Ishikawa (cell line): ENCODE data around the gene TMEM132D.

Experiments
- CEBPB ChIP-seq: IDR thresholded peaks from 2 replicates; pipeline ENCODE4 v1.6.1; 2012
- CREB1 ChIP-seq: IDR thresholded peaks from 2 replicates; pipeline ENCODE4 v1.6.1; 2012; ENCODE audit warnings: low read depth
- EGR1 ChIP-seq: IDR thresholded peaks from 2 replicates; pipeline ENCODE4 v1.6.1; 2012
- EP300 ChIP-seq: IDR thresholded peaks from 2 replicates; pipeline ENCODE4 v1.6.1; 2012; ENCODE audit warnings: borderline replicate concordance
- FOXM1 ChIP-seq: IDR thresholded peaks from 2 replicates; pipeline ENCODE4 v1.6.1; 2012; ENCODE audit warnings: low read depth, borderline replicate concordance
- NFIC ChIP-seq: IDR thresholded peaks from 2 replicates; pipeline ENCODE4 v1.6.1; 2012
- RAD21 ChIP-seq: IDR thresholded peaks from 2 replicates; pipeline ENCODE4 v1.6.1; 2012; ENCODE audit warnings: low read depth
- TAF1 ChIP-seq: IDR thresholded peaks from 2 replicates; pipeline ENCODE4 v1.6.1; 2012; ENCODE audit warnings: low read depth, mild to moderate bottlenecking
- TCF12 ChIP-seq: IDR thresholded peaks from 2 replicates; pipeline ENCODE4 v1.6.1; 2012; ENCODE audit warnings: low read depth
- TEAD4 ChIP-seq: IDR thresholded peaks from 2 replicates; pipeline ENCODE4 v1.6.1; 2012
- YY1 ChIP-seq: IDR thresholded peaks from 2 replicates; pipeline ENCODE4 v1.6.1; 2012; ENCODE audit warnings: low read depth
- ZBTB7A ChIP-seq: IDR thresholded peaks from 2 replicates; pipeline ENCODE4 v1.6.1; 2012; ENCODE audit warnings: low read depth
- TF ChIP-seq, protein P1 (sequence below): IDR thresholded peaks from 2 replicates; pipeline ENCODE4 v1.6.1; 2012
- TF ChIP-seq, protein P2 (sequence below): IDR thresholded peaks from 2 replicates; pipeline ENCODE4 v1.6.1; 2012
- TF ChIP-seq, protein P3 (sequence below): IDR thresholded peaks from 2 replicates; pipeline ENCODE4 v1.6.1; 2012; ENCODE audit warnings: low read depth, mild to moderate bottlenecking

The TMEM132D gene

DNA sequence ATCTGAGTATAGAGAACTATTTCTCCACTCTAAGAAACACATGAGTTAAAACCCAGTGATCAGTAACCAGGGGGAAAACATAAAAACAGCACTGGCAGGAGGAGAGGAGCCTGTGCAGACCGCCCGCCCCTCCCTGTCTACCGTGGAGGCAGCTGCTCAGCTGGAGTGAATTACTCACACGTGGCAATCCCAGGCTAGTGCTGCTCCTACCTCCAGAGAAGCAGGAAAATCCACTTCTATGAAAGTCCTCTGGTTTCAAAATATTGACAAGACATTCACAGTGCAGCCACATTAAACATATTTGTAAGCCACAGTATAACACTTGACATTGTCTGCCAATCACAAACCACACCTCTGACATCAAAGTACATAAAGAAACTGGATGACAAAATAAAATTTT is 16.7 kb downstream of the TMEM132D start:
- no peak for TF ChIP-seq FOXM1
- no peak for TF ChIP-seq NFIC
- no peak for TF ChIP-seq TEAD4
- no peak for TF ChIP-seq EP300
- TF ChIP-seq TAF1, result no peak

DNA sequence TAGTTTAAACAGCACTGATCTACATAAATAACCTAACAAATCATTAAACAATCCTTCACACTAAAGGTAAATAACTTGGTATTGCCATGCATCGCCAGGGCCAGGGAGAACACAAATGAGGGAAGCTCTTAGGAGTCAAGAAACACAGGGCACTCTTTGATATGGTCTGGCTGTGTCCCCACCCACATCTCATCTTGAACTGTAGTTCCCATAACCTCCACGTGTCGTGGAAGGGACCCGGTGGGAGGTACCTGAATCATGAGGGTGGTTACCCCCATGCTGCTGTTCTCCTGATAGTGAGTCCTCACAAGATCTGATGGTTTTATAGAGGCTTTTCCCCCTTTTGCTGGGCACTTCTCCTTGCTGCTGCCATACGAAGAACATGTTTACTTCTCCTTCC is 17.3 kb downstream of the TMEM132D start:
- TF ChIP-seq EP300, result no peak
- TF ChIP-seq TAF1, result no peak
- no peak for TF ChIP-seq TCF12
- no peak for TF ChIP-seq NFIC
- TF ChIP-seq, protein P1, sequence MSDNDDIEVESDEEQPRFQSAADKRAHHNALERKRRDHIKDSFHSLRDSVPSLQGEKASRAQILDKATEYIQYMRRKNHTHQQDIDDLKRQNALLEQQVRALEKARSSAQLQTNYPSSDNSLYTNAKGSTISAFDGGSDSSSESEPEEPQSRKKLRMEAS, result no peak
- no peak for TF ChIP-seq CEBPB
- TF ChIP-seq FOXM1, result no peak
- TF ChIP-seq, protein P2, sequence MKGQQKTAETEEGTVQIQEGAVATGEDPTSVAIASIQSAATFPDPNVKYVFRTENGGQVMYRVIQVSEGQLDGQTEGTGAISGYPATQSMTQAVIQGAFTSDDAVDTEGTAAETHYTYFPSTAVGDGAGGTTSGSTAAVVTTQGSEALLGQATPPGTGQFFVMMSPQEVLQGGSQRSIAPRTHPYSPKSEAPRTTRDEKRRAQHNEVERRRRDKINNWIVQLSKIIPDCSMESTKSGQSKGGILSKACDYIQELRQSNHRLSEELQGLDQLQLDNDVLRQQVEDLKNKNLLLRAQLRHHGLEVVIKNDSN, result no peak

DNA sequence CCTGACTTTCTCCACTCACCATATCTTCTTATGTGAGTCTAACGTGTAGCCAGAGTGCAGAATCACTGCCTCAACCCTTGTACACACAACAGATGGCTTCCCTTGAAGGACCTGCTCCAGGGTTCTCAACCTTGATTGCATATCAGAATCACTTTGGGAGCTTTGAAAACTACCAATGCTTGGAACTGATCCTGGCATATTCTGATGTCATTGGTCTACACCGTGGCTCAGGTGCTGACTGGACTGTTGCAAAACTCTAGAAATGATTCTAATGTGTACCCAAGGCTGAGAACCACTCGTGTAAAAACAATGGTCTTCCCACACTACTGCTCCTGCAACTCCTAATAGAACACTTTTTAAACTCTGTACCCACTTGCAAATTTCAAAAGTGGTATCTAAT is 18.5 kb downstream of the TMEM132D start:
- TF ChIP-seq CEBPB, result no peak
- no peak for TF ChIP-seq RAD21
- TF ChIP-seq FOXM1, result no peak
- TF ChIP-seq YY1, result no peak
- no peak for TF ChIP-seq EGR1
- TF ChIP-seq TCF12, result no peak
- no peak for TF ChIP-seq EP300
- TF ChIP-seq TAF1, result no peak
- no peak for TF ChIP-seq NFIC
- TF ChIP-seq CREB1, result no peak
- TF ChIP-seq TEAD4, result no peak
- TF ChIP-seq, protein P2, result no peak
- TF ChIP-seq, protein P3, sequence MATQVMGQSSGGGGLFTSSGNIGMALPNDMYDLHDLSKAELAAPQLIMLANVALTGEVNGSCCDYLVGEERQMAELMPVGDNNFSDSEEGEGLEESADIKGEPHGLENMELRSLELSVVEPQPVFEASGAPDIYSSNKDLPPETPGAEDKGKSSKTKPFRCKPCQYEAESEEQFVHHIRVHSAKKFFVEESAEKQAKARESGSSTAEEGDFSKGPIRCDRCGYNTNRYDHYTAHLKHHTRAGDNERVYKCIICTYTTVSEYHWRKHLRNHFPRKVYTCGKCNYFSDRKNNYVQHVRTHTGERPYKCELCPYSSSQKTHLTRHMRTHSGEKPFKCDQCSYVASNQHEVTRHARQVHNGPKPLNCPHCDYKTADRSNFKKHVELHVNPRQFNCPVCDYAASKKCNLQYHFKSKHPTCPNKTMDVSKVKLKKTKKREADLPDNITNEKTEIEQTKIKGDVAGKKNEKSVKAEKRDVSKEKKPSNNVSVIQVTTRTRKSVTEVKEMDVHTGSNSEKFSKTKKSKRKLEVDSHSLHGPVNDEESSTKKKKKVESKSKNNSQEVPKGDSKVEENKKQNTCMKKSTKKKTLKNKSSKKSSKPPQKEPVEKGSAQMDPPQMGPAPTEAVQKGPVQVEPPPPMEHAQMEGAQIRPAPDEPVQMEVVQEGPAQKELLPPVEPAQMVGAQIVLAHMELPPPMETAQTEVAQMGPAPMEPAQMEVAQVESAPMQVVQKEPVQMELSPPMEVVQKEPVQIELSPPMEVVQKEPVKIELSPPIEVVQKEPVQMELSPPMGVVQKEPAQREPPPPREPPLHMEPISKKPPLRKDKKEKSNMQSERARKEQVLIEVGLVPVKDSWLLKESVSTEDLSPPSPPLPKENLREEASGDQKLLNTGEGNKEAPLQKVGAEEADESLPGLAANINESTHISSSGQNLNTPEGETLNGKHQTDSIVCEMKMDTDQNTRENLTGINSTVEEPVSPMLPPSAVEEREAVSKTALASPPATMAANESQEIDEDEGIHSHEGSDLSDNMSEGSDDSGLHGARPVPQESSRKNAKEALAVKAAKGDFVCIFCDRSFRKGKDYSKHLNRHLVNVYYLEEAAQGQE, result no peak
- TF ChIP-seq, protein P1, result no peak
- TF ChIP-seq ZBTB7A, result no peak

DNA sequence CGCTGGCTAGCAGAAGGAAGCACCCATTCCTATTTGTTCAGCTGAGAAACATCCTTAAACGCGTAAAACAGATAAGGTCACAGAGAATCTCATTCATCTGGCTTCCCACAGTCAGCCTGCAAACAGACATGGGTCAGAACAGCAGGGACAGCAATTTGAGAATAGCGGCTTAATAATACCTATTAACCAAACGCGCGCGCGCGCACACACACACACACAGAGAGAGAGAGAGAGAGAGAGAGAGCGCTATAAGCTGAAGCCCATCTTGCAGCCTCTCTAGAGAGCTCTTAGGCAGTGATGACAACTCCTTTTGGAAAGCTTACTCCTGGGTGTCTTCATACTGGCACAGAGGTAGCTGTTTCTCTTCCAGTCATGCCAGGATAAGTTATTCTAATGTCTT is 26.4 kb downstream of the TMEM132D start:
- TF ChIP-seq CREB1, result no peak
- TF ChIP-seq, protein P2, result no peak
- no peak for TF ChIP-seq RAD21
- TF ChIP-seq, protein P3, result no peak
- no peak for TF ChIP-seq TAF1
- no peak for TF ChIP-seq YY1
- TF ChIP-seq EP300, result no peak
- TF ChIP-seq CEBPB, result no peak
- TF ChIP-seq EGR1, result no peak
- TF ChIP-seq TCF12, result no peak
- no peak for TF ChIP-seq FOXM1
- no peak for TF ChIP-seq TEAD4
- TF ChIP-seq NFIC, result no peak

DNA sequence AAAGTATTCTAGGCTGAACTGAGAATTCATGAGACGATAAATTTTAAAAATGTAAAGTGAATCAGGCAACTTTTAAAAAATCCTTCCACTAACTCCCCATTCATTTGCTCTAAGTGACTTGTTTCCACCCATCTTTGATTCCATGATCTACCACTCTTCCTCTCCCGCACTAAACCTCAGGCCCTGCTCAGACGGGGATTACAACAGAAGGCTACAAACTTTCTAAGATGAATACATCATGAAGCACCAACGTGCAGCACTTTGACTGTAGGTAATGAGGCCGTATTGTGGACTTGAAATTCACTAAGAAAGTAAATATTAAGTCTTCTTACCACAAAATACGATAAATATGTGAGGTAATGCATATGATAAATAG is 30.0 kb downstream of the TMEM132D start:
- no peak for TF ChIP-seq ZBTB7A
- no peak for TF ChIP-seq EP300
- TF ChIP-seq TEAD4, result no peak
- no peak for TF ChIP-seq NFIC
- TF ChIP-seq FOXM1, result no peak
- TF ChIP-seq EGR1, result no peak
- TF ChIP-seq, protein P3, result no peak
- TF ChIP-seq TCF12, result no peak
- no peak for TF ChIP-seq RAD21
- no peak for TF ChIP-seq CEBPB
- TF ChIP-seq CREB1, result no peak
